AG04449 (cell line): ENCODE data around the gene VSX2.

Source experiments
- CTCF ChIA-PET: fragments of 350-600 bp; formaldehyde crosslinking; extraction: SDS; loops from one replicate; lab custom pipeline; 2021; ENCODE audit warnings: antibody characterized with exemption; lab: Yijun Ruan, JAX
- POLR2A ChIA-PET: fragments of 400-600, 350-600 bp; formaldehyde crosslinking; extraction: SDS; loops from one replicate; lab custom pipeline; 2020; ENCODE audit warnings: antibody characterized with exemption, inconsistent platforms; lab: Yijun Ruan, JAX
- DNase-seq: peaks from one replicate; pipeline ENCODE4 v3.0.0-alpha.2; 2010; ENCODE audit warnings: low read depth, low spot score
- H3K4me3 ChIP-seq: 2 replicates; pipeline ENCODE4 v1.5.1; 2011; ENCODE audit warnings: low read depth, mild to moderate bottlenecking, control low read depth, low read length
- CTCF ChIP-seq: IDR thresholded peaks from one replicate; pipeline ENCODE4 v1.5.1; 2011; ENCODE audit warnings: mild to moderate bottlenecking, moderate library complexity, low read length, control low read depth, inconsistent platforms; ENCODE audit not compliant: insufficient read depth; ENCODE audit errors: missing control alignments

The VSX2 gene

GRCh38 chr14:74242780-74243042 lies 3.5 kb downstream of the VSX2 start:
- no peak overlapping the region for H3K4me3 ChIP-seq
- TF ChIP-seq CTCF, result no peak
- DNase-seq, result no peak
- POLR2A ChIA-PET, result no interaction called here
- CTCF ChIA-PET, result interaction anchor here (0.7 to 2.2 kb wide), 3 partner anchors 9 to 14 kb away, joined by 3 to 5 read pairs (median 4); no protein-coding TSS in a partner anchor

- no peak for TF ChIP-seq CTCF
- CTCF ChIA-PET, result interaction anchor here (0.7 to 2.2 kb wide), 3 partner anchors 9 to 14 kb away, joined by 3 to 5 read pairs (median 4); no protein-coding TSS in a partner anchor
Observed at GRCh38 chr14:74243051-74243450, 3.8 kb downstream of the VSX2 start.

GRCh38 chr14:74244115-74244514 lies 4.9 kb downstream of the VSX2 start:
- ChIA-PET CTCF (interaction anchor here (1.3 to 11.3 kb wide), 2 partner anchors 13 to 133 kb away, joined by 6 to 150 read pairs; no protein-coding TSS in a partner anchor), POLR2A (no interaction called here)
- no peak overlapping the region for H3K4me3 ChIP-seq
- no peak for DNase-seq
- TF ChIP-seq CTCF, result no peak

More at GRCh38 chr14:74243051-74243450, 3.8 kb downstream of the VSX2 start:
- H3K4me3 ChIP-seq, result no peak overlapping the region
- no peak for DNase-seq
- POLR2A ChIA-PET, result no interaction called here

- CTCF ChIA-PET, result interaction anchor here (1.4 to 11.3 kb wide), 3 partner anchors 8 to 134 kb away, joined by 4 to 150 read pairs (median 62); no protein-coding TSS in a partner anchor
- no peak for TF ChIP-seq CTCF
Observed at GRCh38 chr14:74245292-74245691, 6.0 kb downstream of the VSX2 start.

GRCh38 chr14:74246542-74246941 lies 7.3 kb downstream of the VSX2 start:
- no peak for TF ChIP-seq CTCF
- ChIA-PET CTCF (interaction anchor here (0.9 to 11.3 kb wide), 5 partner anchors 7 to 136 kb away, joined by 3 to 150 read pairs (median 7); no protein-coding TSS in a partner anchor), POLR2A (no interaction called here)
- H3K4me3 ChIP-seq, result no peak overlapping the region
- DNase-seq, result no peak

More at GRCh38 chr14:74245292-74245691, 6.0 kb downstream of the VSX2 start:
- POLR2A ChIA-PET, result no interaction called here
- no peak overlapping the region for H3K4me3 ChIP-seq
- no peak for DNase-seq

- no peak for TF ChIP-seq CTCF
- ChIA-PET CTCF (interaction anchor here (5.5 to 11.3 kb wide), 2 partner anchors 10 to 137 kb away, joined by 62 to 150 read pairs; no protein-coding TSS in a partner anchor), POLR2A (no interaction called here)
- no peak overlapping the region for H3K4me3 ChIP-seq
- DNase-seq, result no peak
Observed at GRCh38 chr14:74248017-74248416, 8.8 kb downstream of the VSX2 start.
